Amniotic stem cell (primary cell): ENCODE data around the gene SCN1A.
"Not testable (repeated sequence)": the region's sequence is repeated elsewhere in the genome, so short reads cannot be mapped to it uniquely, and the experiment has no call there.

Experiments used
- DNase-seq: peaks from one replicate; lab custom pipeline; 2025; lab: John Stamatoyannopoulos, UW

The SCN1A gene

GRCh38 chr2:166127217-166128155 is at the start of gene SCN1A:
Gene SCN1A, minus strand, starts transcription at chr2:166128020. Its CDS starts 54,399 bp downstream, at chr2:166073621.
- peak; percentile 21 for DNase-seq

GRCh38 chr2:166173263-166173662 is 45.4 kb upstream of the SCN1A start:
- DNase-seq, result no peak

- no peak for DNase-seq
Observed at GRCh38 chr2:166171216-166171615, 43.4 kb upstream of the SCN1A start.

GRCh38 chr2:166170356-166170755 is 42.5 kb upstream of the SCN1A start:
- DNase-seq, result no peak

GRCh38 chr2:166167449-166167848 is 39.6 kb upstream of the SCN1A start:
- peak; percentile 33 for DNase-seq

- DNase-seq, result no peak
Observed at GRCh38 chr2:166163775-166164174, 36.0 kb upstream of the SCN1A start.

GRCh38 chr2:166158546-166158945 is 30.7 kb upstream of the SCN1A start:
- no peak for DNase-seq

GRCh38 chr2:166157578-166157977 is 29.8 kb upstream of the SCN1A start:
- DNase-seq, result no peak

- DNase-seq, result no peak
Observed at GRCh38 chr2:166156985-166157490, 29.2 kb upstream of the SCN1A start.

GRCh38 chr2:166155589-166155988 is 27.8 kb upstream of the SCN1A start:
- DNase-seq, result no peak

- no peak for DNase-seq
Observed at GRCh38 chr2:166154685-166155338, 27.0 kb upstream of the SCN1A start.

GRCh38 chr2:166152064-166152463 is 24.2 kb upstream of the SCN1A start:
- no peak for DNase-seq

GRCh38 chr2:166148500-166149400 is 20.9 kb upstream of the SCN1A start:
- no peak for DNase-seq

GRCh38 chr2:166147883-166148282 is 20.1 kb upstream of the SCN1A start:
- DNase-seq, result no peak

GRCh38 chr2:166144071-166144470 is 16.3 kb upstream of the SCN1A start:
- no peak for DNase-seq

- no peak for DNase-seq
Observed at GRCh38 chr2:166140932-166141331, 13.1 kb upstream of the SCN1A start.

- no peak for DNase-seq
Observed at GRCh38 chr2:166140475-166140874, 12.7 kb upstream of the SCN1A start.

- not testable (repeated sequence) for DNase-seq
Observed at GRCh38 chr2:166139479-166139878, 11.7 kb upstream of the SCN1A start.

GRCh38 chr2:166138667-166139066 is 10.8 kb upstream of the SCN1A start:
- DNase-seq, result no peak

- DNase-seq, result no peak
Observed at GRCh38 chr2:166138144-166138543, 10.3 kb upstream of the SCN1A start.

- DNase-seq, result no peak
Observed at GRCh38 chr2:166137331-166137730, 9.5 kb upstream of the SCN1A start.

GRCh38 chr2:166135849-166136258 is 8.0 kb upstream of the SCN1A start:
- no peak for DNase-seq
